HG02678 (cell line): ENCODE measurements around the gene KHDC4.

Experiments used
- ATAC-seq: cut with Tn5 transposase; IDR thresholded peaks from one replicate; pipeline ENCODE4 v1.9.1; 2021; ENCODE audit warnings: mild to moderate bottlenecking, moderate library complexity; ENCODE audit not compliant: unreplicated experiment

Gene KHDC4

GRCh38 chr1:155970531-155971167 lies 36.4 kb upstream of the KHDC4 start:
- peak; percentile 72 for ATAC-seq

DNA sequence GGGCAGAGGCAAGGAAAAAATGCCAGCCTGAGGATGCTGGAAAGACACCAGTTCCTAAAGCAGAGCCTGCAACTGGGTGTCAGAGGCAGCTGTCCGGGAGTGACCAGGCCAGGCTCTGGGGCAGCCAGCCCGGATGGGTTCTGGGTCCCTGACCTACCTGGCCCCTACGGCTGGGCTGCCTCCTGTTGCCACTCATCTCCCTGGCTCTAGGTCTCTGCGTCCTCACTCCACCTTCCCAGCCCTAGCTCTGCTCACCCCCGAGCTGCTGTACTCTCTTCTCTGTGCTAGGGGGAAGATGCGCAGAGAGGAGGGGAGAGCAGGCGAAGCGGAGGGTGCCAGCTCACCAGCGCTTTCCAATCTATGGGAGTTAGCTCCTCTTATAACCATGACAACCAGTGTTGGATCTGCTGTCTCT lies 35.2 kb upstream of the KHDC4 start:
- no peak for ATAC-seq

GRCh38 chr1:155968670-155969069 lies 34.5 kb upstream of the KHDC4 start:
- ATAC-seq: no peak

- ATAC-seq: no peak
Measured at GRCh38 chr1:155968051-155968400, 33.8 kb upstream of the KHDC4 start.

GRCh38 chr1:155967341-155968050 lies 33.3 kb upstream of the KHDC4 start:
- no peak for ATAC-seq

DNA sequence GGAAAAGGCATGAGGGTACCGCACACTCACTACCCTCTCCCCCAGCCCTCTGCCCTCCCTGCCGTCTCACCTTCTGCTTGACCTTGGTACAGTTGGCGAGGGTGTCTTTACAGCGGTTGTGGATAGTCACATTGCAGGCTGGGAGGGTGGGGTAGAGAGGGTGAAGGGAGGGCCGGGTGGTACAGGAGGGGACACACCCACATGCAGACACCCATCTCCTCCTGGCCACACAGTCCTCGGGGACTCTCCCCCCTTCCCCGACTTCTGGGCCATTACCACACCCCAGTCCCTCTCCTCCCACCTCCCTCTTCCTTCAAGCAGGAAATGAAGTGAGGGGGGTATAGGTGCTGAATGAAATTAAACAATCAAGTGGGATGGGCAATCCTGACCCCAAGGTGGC lies 32.5 kb upstream of the KHDC4 start:
- ATAC-seq: no peak

GRCh38 chr1:155966135-155966534 lies 31.9 kb upstream of the KHDC4 start:
- ATAC-seq: no peak

GRCh38 chr1:155964193-155964592 lies 30.0 kb upstream of the KHDC4 start:
- no peak for ATAC-seq

- no peak for ATAC-seq
Measured at GRCh38 chr1:155962599-155963211, 28.5 kb upstream of the KHDC4 start.

DNA sequence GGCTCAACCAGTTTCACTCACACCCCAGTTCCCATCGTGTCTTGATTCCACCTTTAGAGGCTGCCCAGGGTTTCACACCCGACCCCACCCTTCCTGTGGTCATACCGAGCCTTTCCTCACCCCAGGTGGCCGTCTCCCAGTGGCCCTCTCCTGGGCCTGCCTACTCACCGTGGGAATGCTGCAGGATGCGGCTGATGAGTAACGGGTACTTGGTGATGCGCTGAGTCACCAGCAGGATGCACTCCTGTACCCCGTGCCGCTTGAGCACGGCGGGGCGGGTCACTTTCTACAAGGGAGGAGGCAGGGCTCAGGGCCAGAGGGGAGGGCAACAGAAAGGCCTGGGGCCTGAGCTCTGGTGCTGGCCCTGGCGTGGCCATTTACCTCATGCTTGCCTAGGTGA lies 27.7 kb upstream of the KHDC4 start:
- ATAC-seq: no peak

DNA sequence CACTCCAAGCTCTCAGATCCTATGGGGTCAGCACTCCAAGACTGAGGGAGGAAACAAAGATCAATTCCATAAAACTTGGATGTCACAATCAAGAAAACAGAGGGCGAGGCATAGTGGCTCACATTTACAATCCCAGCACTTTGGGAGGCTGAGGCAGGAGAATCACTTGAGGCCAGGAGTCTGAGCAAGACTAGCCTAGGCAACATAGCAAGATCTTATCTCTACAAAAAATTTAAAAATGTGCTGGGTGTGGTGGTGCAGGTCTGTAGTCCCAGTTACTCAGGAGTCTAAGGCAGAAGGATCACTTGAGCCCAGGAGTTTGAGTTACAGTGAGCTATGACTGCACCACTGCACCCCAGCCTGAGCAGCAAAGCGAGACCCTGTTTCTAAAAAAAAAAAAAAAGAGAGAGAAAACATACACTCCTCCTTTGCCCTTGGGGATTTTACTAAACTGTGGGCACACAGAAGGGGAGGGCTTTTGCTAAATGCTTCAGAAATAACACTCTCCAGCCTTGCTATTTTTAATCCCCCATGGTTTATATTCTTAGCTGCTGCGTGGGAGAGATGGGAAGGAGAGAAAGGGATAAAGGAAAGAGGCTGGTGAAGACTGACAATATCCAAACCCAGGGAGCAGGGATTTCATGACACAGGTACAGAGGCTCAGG lies 26.0 kb upstream of the KHDC4 start:
- ATAC-seq: no peak

DNA sequence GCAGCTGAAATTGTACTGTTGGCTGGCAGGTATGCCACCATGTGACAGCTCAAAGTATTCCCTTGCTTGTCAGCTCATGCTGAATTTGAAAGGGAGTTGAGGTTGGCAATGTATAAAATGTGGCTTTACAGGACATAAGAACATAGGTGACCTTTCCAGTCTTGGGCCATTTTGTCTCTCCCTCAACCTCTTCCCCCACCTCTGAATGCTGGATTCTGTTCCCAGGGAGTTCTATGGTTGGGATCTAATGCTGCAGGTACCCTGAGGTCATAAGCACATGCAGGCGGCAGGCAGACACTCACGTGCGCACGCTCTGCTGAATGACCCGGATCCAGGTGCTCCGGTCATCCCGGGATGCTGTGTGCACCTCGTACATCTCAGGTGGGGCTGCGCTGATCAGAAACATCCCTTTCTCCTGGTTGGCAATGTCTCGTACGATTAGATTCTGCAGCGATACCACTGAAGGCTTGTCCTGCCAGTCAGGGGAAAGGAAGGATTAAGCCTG lies 23.2 kb upstream of the KHDC4 start:
- ATAC-seq: no peak

GRCh38 chr1:155954645-155955044 lies 20.4 kb upstream of the KHDC4 start:
- no peak for ATAC-seq

DNA sequence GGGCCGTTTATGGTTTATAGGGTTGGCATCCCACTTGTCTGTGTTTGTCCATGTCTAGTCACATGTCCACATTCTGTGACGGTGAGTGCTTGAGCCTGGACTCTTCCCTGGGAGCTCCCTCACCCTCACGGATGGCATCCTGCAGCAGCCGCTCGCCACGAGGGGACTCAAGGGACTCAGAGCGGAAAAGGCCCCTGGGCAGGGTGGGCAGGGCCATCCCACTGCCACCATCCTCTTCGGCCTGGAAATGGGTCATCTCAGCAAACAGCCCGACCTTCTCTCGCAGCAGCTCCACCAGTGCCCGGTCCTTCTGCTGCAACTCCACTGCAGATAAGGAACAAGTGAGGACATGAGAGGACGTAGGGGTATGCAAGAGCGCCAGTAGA lies 18.3 kb upstream of the KHDC4 start:
- ATAC-seq: no peak

DNA sequence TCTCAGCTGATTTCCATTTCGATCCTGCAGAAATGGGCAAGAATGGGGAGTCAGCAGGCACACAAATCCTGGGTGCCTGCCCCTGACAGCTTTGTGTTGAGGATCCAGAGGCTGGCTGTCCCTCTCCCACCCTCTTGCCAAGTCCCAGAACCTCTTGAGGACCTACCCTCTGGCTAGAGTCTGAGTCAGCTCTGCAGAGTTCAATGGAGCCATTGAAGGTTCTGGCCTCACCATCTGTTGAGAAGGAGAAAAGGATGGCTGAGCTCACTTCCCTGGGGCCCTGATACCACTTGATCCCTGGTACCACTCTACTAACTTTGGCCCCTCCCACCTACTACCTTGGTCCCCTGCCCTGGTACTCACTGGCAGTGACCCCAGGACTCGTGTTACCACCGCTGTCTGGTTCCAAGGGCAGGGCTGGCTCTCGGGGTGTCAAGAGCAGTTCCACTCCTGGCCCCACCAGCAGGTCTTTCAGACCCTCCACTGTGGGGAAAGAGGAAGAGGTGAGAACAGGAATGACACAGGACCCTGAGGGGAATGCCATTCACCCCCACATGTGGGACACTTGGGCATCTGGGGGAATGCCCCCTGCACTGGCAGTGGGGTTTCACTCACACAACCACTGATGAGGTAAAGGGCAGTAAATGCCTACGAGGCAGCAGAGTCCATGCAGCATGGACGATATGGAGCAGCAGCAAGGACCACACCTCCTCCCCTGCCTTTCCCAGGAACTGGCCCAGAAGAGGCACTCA lies 17.7 kb upstream of the KHDC4 start:
- ATAC-seq: no peak

GRCh38 chr1:155950829-155951228 lies 16.6 kb upstream of the KHDC4 start:
- no peak for ATAC-seq

- no peak for ATAC-seq
Measured at GRCh38 chr1:155947741-155948140, 13.5 kb upstream of the KHDC4 start.

DNA sequence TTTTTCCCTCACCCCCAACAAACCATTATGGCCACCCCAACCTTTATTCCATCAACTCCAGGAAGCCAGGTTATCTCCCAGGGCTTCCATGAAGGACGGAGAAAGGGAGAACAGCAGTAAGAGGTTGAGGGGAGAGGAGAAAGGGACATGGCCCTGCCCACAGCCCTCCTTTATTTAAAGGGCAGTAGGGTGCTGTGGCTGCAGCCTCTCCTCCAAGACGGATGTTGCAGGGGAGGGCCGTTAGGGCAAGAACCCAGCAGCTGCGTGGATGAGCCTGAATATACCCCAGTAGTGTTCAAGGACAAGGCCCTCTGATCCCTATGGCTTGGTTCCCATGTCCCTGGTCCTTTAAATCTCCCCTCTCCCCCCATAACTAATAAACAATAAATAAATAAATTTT lies 13.1 kb upstream of the KHDC4 start:
- no peak for ATAC-seq

GRCh38 chr1:155946633-155947219 lies 12.5 kb upstream of the KHDC4 start:
- no peak for ATAC-seq

GRCh38 chr1:155944444-155944799 lies 10.2 kb upstream of the KHDC4 start:
- no peak for ATAC-seq
